MM.1S (cell line): ENCODE measurements around the gene CHFR.

ENCODE experiments used
- DNase-seq: peaks from one replicate; pipeline ENCODE4 v3.0.0-alpha.2; 2015
- H2AFZ ChIP-seq: fragments of 300-600 bp; sonication (generic); 2 replicates; pipeline ENCODE4 v1.6.0; 2016; ENCODE audit warnings: antibody characterized with exemption, low read length
- H3F3A ChIP-seq: fragments of 300-600 bp; sonication (generic); 2 replicates; pipeline ENCODE4 v1.6.1; 2016; ENCODE audit warnings: mild to moderate bottlenecking, antibody characterized with exemption, low read length, moderate library complexity, mixed read lengths; ENCODE audit not compliant: insufficient read depth
- H3K27ac ChIP-seq: fragments of 300-600 bp; sonication (generic); 2 replicates; pipeline ENCODE4 v1.5.1; 2016; ENCODE audit warnings: mild to moderate bottlenecking, low read length
- H3K27me3 ChIP-seq: fragments of 300-600 bp; sonication (generic); replicated peaks from 2 replicates; pipeline ENCODE4 v1.6.0; 2016; ENCODE audit warnings: low read length; ENCODE audit not compliant: insufficient read depth
- H3K36me3 ChIP-seq: fragments of 300-600 bp; sonication (generic); replicated peaks from 2 replicates; pipeline ENCODE4 v1.6.1; 2016; ENCODE audit warnings: mild to moderate bottlenecking, low read length, mixed read lengths; ENCODE audit not compliant: insufficient read depth
- H3K4me1 ChIP-seq: fragments of 300-600 bp; sonication (generic); 2 replicates; pipeline ENCODE4 v1.6.1; 2016; ENCODE audit warnings: low read length, mixed read lengths
- H3K4me2 ChIP-seq: fragments of 300-600 bp; sonication (generic); 2 replicates; pipeline ENCODE4 v1.6.0; 2016; ENCODE audit warnings: low read depth, low read length
- H3K4me3 ChIP-seq: fragments of 300-600 bp; sonication (generic); 2 replicates; pipeline ENCODE4 v1.5.1; 2016; ENCODE audit warnings: low read length, mixed read lengths
- H3K79me2 ChIP-seq: fragments of 300-600 bp; sonication (generic); 2 replicates; pipeline ENCODE4 v1.6.1; 2016; ENCODE audit warnings: mixed run types, low read length, mixed read lengths
- H3K9ac ChIP-seq: fragments of 300-600 bp; sonication (generic); 2 replicates; pipeline ENCODE4 v1.6.1; 2016; ENCODE audit warnings: low read length, mixed read lengths
- H3K9me2 ChIP-seq: fragments of 300-600 bp; sonication (generic); replicated peaks from 2 replicates; pipeline ENCODE4 v1.6.1; 2016; ENCODE audit warnings: mild to moderate bottlenecking, low read length, mixed read lengths; ENCODE audit not compliant: insufficient read depth
- H3K9me3 ChIP-seq: fragments of 300-600 bp; sonication (generic); replicated peaks from 2 replicates; pipeline ENCODE4 v1.6.1; 2016; ENCODE audit warnings: mild to moderate bottlenecking, low read length, mixed read lengths; ENCODE audit not compliant: insufficient read depth
- H4K20me1 ChIP-seq: fragments of 300-600 bp; sonication (generic); 2 replicates; pipeline ENCODE4 v1.6.1; 2016; ENCODE audit warnings: mild to moderate bottlenecking, low read length, moderate library complexity, mixed read lengths; ENCODE audit not compliant: insufficient read depth
- EZH2 ChIP-seq: fragments of 300-600 bp; sonication (generic); optimal IDR thresholded peaks from 2 replicates; pipeline ENCODE3; 2017; ENCODE audit warnings: low read depth, mild to moderate bottlenecking, antibody characterized with exemption, low read length, mixed read lengths
- EZH2phosphoT487 ChIP-seq: fragments of 300-600 bp; sonication (generic); IDR thresholded peaks from 2 replicates; pipeline ENCODE4 v1.6.1; 2018; ENCODE audit warnings: antibody characterized with exemption, low read length
- TF ChIP-seq, protein P1 (sequence below): fragments of 300-600 bp; sonication (generic); IDR thresholded peaks from 2 replicates; pipeline ENCODE4 v1.5.1; 2016; ENCODE audit warnings: antibody characterized with exemption, low read length, mixed read lengths

CHFR gene

DNA sequence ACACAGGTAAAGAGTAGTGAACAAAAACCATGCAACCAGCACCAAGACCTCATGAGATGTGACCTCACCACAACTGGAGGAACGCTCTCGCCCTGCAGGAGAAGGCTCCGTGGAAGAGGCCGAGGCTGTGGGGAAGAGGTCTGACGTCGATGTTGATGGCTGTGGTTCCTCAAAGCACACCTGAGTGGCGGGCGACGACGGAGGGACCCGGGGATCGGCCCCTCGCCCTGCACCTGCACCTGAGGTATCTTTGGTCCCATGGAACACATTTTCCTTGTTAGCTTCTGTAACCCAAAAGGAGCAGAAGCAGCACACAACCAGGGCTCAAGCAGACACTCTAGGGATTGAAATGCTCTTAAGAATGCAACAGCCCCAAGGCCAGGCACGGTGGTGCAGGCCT, 17.9 kb downstream of the CHFR start:
- Histone ChIP-seq H3K9me3 (no peaks in the 10 kb centered on the region), H3K79me2 (no peaks in the 10 kb centered on the region), H3K36me3 (no peaks in the 10 kb centered on the region), H3K4me2 (no peak overlapping the region), H3K27ac (no peak overlapping the region), H4K20me1 (no peaks in the 10 kb centered on the region), H2AFZ (no peak overlapping the region), H3K4me1 (no peaks in the 10 kb centered on the region), H3K27me3 (no peaks in the 10 kb centered on the region), H3K9ac (no peak overlapping the region), H3K9me2 (no peaks in the 10 kb centered on the region), H3F3A (no peaks in the 10 kb centered on the region), H3K4me3 (no peak overlapping the region)
- DNase-seq, result no peak
- TF ChIP-seq, protein P1, sequence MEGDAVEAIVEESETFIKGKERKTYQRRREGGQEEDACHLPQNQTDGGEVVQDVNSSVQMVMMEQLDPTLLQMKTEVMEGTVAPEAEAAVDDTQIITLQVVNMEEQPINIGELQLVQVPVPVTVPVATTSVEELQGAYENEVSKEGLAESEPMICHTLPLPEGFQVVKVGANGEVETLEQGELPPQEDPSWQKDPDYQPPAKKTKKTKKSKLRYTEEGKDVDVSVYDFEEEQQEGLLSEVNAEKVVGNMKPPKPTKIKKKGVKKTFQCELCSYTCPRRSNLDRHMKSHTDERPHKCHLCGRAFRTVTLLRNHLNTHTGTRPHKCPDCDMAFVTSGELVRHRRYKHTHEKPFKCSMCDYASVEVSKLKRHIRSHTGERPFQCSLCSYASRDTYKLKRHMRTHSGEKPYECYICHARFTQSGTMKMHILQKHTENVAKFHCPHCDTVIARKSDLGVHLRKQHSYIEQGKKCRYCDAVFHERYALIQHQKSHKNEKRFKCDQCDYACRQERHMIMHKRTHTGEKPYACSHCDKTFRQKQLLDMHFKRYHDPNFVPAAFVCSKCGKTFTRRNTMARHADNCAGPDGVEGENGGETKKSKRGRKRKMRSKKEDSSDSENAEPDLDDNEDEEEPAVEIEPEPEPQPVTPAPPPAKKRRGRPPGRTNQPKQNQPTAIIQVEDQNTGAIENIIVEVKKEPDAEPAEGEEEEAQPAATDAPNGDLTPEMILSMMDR, result no peak
- no peak for TF ChIP-seq EZH2
- no peak for TF ChIP-seq EZH2phosphoT487

DNA sequence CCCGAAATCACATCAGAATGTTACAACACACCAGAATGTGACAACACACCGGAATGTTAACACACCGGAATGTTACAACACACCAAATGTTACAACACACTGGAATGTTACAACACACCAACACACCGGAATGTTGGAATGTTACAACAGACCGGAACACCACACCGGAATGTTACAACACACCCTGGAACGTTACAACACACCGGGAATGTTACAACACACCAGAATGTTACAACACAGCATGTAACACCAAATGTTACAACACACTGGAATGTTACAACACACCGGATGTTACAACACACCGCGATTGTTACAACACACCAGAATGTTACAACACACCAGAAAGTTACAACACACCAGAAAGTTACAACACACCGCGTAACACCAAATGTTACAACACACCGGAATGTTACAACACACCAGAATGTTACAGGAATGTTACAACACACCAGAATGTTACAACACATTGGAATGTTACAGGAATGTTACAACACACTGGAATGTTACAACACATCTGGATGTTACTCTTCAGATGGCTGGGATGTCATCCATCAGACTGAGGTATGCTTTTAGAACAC, 21.1 kb downstream of the CHFR start:
- H3K36me3 ChIP-seq, result no peaks in the 10 kb centered on the region
- DNase-seq, result no peak
- H3K9me2 ChIP-seq, result no peaks in the 10 kb centered on the region
- H4K20me1 ChIP-seq, result no peaks in the 10 kb centered on the region
- no peak overlapping the region for H3K27ac ChIP-seq
- H3K4me2 ChIP-seq, result no peak overlapping the region
- H3F3A ChIP-seq, result no peaks in the 10 kb centered on the region
- H3K27me3 ChIP-seq, result no peaks in the 10 kb centered on the region
- H2AFZ ChIP-seq, result no peak overlapping the region
- no peak for TF ChIP-seq EZH2phosphoT487
- TF ChIP-seq, protein P1, result no peak
- TF ChIP-seq EZH2, result no peak
- H3K9ac ChIP-seq, result no peak overlapping the region
- H3K4me1 ChIP-seq, result no peaks in the 10 kb centered on the region
- H3K4me3 ChIP-seq, result no peak overlapping the region
- no peaks in the 10 kb centered on the region for H3K9me3 ChIP-seq
- H3K79me2 ChIP-seq, result no peaks in the 10 kb centered on the region

DNA sequence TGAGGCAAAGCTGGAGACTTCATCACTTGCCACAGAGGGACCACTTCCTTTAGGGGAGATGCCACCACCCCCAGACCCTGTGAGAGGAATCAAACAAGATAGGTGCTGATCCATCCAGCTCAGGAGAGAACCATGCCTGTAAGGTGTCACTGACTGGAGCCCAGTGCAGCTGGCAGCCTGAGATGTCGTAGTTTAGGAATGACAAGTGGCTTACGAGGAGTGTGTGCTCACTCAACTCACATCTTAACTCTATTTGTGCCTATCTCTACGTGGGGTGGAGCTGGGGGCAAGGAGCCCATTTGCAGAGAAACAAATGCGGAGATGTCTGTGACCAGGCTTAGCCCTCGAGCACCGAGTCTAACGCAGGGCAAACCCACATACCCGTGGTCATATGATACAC, 25.8 kb downstream of the CHFR start:
- H3K4me3 ChIP-seq, result no peak overlapping the region
- H3K36me3 ChIP-seq, result no peaks in the 10 kb centered on the region
- no peak overlapping the region for H3K4me2 ChIP-seq
- H3K9me2 ChIP-seq, result no peaks in the 10 kb centered on the region
- no peak for TF ChIP-seq EZH2
- TF ChIP-seq EZH2phosphoT487, result no peak
- TF ChIP-seq, protein P1, result no peak
- no peaks in the 10 kb centered on the region for H3K79me2 ChIP-seq
- no peak for DNase-seq
- no peak overlapping the region for H3K27ac ChIP-seq
- no peaks in the 10 kb centered on the region for H3K9me3 ChIP-seq
- no peaks in the 10 kb centered on the region for H3K4me1 ChIP-seq
- no peaks in the 10 kb centered on the region for H3K27me3 ChIP-seq
- no peak overlapping the region for H3K9ac ChIP-seq
- H4K20me1 ChIP-seq, result no peaks in the 10 kb centered on the region
- no peak overlapping the region for H2AFZ ChIP-seq
- no peaks in the 10 kb centered on the region for H3F3A ChIP-seq
